MG63 (cell line): Measurements from ENCODE around the gene FILIP1. TPM values are rescaled to one million over a fixed set of nuclear protein-coding genes. Genes with fewer than 3 reads are reported as not detected.

ENCODE experiments used
- DNase-seq: peaks from one replicate; pipeline ENCODE4 v3.0.0-alpha.2; 2020
- H3K27me3 ChIP-seq: fragments of 250-450 bp; sonication (Bioruptor Pico); 2 replicates; pipeline ENCODE4 v1.5.1; 2020; ENCODE audit warnings: mild to moderate bottlenecking, moderate library complexity
- H3K36me3 ChIP-seq: fragments of 250-450 bp; sonication (Bioruptor Pico); 2 replicates; pipeline ENCODE4 v1.5.1; 2020; ENCODE audit warnings: mild to moderate bottlenecking, moderate library complexity
- H3K4me3 ChIP-seq: fragments of 250-450 bp; sonication (Bioruptor Pico); 2 replicates; pipeline ENCODE4 v1.5.1; 2020; ENCODE audit warnings: mild to moderate bottlenecking, moderate library complexity
- H3K9me3 ChIP-seq: fragments of 250-450 bp; sonication (Bioruptor Pico); 2 replicates; pipeline ENCODE4 v1.5.1; 2020; ENCODE audit warnings: mild to moderate bottlenecking, moderate library complexity
- total RNA-seq: library from RNA; depleted of rRNA; stranded (reverse); fragments of >200 nt; shearing (Covaris generic); gene quantifications from 2 replicates; pipeline ENCODE4 v1.2.3, GENCODE V29; 2014; ENCODE audit warnings: low replicate concordance; rRNA removed

FILIP1 gene
- total RNA-seq, 1 experiment from 2014 or later = 0.03 TPM

DNA sequence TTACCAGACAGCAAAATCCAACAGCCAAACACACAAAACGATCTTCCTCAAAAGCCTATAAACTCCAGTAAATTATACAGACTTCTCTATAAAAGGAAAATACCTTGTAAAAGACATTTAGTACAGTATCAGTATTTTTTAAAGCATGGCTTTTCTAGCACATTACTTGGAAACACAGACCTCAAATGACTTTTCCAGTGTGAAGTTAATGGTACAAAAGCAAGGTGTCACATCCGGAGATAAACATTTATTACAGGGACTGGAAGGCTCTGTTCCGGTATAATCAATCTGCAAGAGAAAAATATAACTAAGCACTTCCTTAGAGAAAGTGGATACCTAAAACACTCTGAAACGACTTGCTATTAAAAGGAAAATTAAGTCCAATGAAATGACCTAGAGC is 226.1 kb downstream of the FILIP1 start:
- Histone ChIP-seq H3K9me3 (no peaks in the 10 kb centered on the region), H3K27me3 (no peaks in the 10 kb centered on the region), H3K4me3 (no peak overlapping the region), H3K36me3 (peaks cover 9% of the 10 kb centered on the region)
- DNase-seq = no peak

DNA sequence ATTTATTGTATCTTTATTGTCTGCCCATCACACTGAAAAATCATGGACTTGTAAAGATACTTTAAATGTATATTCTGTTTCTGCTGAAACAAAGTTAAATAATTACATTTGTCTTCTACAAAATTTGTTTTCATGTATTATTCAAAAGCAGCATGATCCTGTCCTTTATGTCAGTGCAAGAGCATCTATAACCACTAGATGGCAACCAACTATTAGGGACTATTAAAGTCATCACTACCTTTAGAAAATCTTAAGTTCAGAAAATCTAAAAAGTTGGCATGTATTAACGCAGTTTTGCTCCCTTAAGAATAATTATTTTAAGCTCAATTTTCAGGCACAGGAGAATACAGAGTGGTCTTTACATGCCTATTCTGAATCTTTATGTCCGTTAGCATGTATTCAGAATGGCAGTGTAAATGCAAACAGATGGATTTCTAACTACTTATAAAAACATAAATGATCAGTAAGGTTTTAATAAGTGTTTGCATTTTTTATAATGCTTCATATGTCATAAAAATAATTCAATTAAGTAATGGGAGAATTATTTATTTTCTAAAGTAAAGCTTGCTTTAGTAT is 226.8 kb downstream of the FILIP1 start:
- Histone ChIP-seq H3K36me3 (peaks cover 6% of the 10 kb centered on the region), H3K27me3 (no peaks in the 10 kb centered on the region), H3K4me3 (no peak overlapping the region), H3K9me3 (no peaks in the 10 kb centered on the region)
- DNase-seq = no peak

GRCh38 chr6:75263401-75263750 is 230.2 kb downstream of the FILIP1 start:
- Histone ChIP-seq H3K9me3 (no peaks in the 10 kb centered on the region), H3K4me3 (no peak overlapping the region), H3K36me3 (peaks cover 18% of the 10 kb centered on the region), H3K27me3 (no peaks in the 10 kb centered on the region)
- no peak for DNase-seq

DNA sequence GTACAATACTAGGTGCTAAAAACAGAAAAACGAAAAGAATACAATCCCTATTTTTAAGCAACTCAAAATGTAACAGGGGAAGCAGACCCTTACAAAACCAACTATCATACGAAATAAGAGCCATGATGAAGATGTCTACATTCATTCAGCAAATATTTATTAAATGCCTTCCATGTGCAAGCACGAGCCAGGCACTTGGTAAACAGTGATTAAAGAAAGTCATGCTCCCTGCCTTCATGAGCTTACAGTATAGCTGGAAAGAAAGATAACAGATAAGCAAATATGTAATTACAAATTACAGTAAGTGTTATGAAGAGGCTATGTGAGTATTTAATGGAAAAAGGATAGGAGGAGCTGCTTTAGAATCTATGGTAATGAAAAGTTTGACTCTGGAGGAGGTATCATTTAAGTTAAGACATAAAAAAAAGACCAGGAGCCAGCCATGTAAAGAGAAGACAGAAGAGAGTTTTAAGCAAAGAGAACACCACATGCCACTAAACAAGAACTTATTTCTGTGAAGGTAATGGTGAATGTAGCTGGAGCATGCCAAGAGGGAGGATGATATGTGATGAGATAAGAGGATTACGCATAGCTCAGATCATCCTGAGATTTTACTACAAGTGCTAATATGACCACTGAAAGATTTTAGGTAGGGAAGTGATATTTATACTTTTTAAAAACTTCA is 230.7 kb downstream of the FILIP1 start:
- Histone ChIP-seq H3K4me3 (no peak overlapping the region), H3K9me3 (no peaks in the 10 kb centered on the region), H3K36me3 (peaks cover 19% of the 10 kb centered on the region), H3K27me3 (no peaks in the 10 kb centered on the region)
- no peak for DNase-seq

- H3K27me3 ChIP-seq = no peaks in the 10 kb centered on the region
- H3K36me3 ChIP-seq = peaks cover 23% of the 10 kb centered on the region
- no peaks in the 10 kb centered on the region for H3K9me3 ChIP-seq
- H3K4me3 ChIP-seq = no peak overlapping the region
- DNase-seq = no peak
Observed at GRCh38 chr6:75261299-75261698, 232.3 kb downstream of the FILIP1 start.

DNA sequence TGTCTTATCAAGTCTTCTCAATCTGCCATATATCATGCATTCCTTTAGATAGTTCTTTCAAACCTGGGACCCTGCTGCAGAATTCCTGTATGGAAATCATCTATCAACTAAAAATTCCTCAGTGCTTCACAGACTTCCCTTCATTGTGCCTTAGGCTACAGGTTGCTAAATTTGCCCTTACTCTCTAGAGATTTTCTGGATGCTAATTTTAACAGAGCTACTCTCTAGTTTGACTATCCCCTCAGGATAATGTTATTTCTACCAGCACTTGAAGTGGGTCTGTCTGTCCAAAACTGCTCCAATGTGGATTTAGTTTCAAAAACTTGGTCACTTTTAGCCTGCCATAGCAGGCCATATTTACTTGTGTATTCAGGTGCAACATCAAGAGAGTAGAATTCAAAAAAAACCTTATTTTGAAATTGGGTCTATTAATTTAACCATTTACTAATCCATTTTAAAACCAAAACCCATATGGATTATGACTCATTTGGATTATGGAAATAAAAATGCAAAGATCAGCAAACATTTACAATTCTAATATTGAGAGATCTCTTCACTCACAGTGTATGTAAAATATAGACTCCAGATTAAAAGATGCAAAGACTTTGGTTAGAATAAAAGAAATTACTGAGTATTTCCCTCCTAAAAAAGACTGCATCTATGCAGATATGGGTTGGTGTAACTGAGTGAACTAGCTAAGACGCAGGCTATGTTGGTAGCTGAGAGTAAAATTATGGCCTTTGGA is 236.1 kb downstream of the FILIP1 start:
- no peaks in the 10 kb centered on the region for H3K9me3 ChIP-seq
- H3K4me3 ChIP-seq = no peak overlapping the region
- H3K36me3 ChIP-seq = peaks cover 30% of the 10 kb centered on the region
- no peaks in the 10 kb centered on the region for H3K27me3 ChIP-seq
- DNase-seq = no peak

DNA sequence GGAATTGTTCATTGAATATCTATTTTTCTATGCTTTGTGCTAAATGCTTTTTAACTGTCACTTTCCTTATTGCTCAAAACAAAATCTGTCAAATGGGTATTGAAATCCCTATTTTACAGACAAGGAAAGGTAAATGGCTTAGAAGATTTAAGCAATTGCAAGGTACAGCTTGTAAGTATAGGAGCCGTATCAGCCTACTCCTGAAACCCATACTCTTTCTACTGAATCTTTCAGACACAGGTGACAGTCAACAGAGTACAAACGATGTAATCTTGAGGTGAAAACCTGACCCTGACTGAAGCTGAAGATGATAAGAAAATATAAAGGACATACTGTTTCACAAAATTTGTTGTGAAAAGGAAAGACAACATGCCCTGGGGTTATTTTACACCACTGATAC is 243.0 kb downstream of the FILIP1 start:
- H3K27me3 ChIP-seq = no peaks in the 10 kb centered on the region
- no peak overlapping the region for H3K4me3 ChIP-seq
- H3K36me3 ChIP-seq = peaks cover 10% of the 10 kb centered on the region
- no peak for DNase-seq
- no peaks in the 10 kb centered on the region for H3K9me3 ChIP-seq

- no peak for DNase-seq
- Histone ChIP-seq H3K27me3 (no peaks in the 10 kb centered on the region), H3K4me3 (no peak overlapping the region), H3K9me3 (no peaks in the 10 kb centered on the region), H3K36me3 (peaks cover 5% of the 10 kb centered on the region; the same call in 1 of the 2 replicates)
Observed at GRCh38 chr6:75249837-75250236, 243.8 kb downstream of the FILIP1 start.

DNA sequence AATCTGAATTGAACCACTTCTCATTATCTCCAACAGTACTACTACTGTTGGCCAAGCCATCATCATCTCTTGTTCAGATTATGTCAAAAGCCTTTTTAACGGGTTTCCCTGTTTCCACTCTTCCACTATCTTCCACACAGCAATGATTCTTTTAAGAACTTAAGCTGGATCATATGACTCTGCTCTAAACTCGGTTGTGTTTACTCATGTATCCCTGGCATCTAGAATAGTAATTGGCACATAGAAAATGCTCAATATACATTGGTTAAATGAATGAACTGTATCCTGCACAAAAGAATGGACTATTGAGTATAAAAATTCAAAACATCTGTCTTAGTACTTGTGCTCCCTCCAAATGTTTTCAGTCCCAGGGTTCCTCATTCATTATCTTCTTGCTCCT is 247.2 kb downstream of the FILIP1 start:
- H3K27me3 ChIP-seq = no peaks in the 10 kb centered on the region
- H3K9me3 ChIP-seq = no peaks in the 10 kb centered on the region
- no peaks in the 10 kb centered on the region for H3K36me3 ChIP-seq
- DNase-seq = no peak
- no peak overlapping the region for H3K4me3 ChIP-seq

GRCh38 chr6:75244063-75244584 is 249.5 kb downstream of the FILIP1 start:
- no peaks in the 10 kb centered on the region for H3K9me3 ChIP-seq
- DNase-seq = no peak
- H3K4me3 ChIP-seq = peak overlapping the region; percentile 84
- H3K36me3 ChIP-seq = peaks cover 19% of the 10 kb centered on the region
- no peaks in the 10 kb centered on the region for H3K27me3 ChIP-seq

DNA sequence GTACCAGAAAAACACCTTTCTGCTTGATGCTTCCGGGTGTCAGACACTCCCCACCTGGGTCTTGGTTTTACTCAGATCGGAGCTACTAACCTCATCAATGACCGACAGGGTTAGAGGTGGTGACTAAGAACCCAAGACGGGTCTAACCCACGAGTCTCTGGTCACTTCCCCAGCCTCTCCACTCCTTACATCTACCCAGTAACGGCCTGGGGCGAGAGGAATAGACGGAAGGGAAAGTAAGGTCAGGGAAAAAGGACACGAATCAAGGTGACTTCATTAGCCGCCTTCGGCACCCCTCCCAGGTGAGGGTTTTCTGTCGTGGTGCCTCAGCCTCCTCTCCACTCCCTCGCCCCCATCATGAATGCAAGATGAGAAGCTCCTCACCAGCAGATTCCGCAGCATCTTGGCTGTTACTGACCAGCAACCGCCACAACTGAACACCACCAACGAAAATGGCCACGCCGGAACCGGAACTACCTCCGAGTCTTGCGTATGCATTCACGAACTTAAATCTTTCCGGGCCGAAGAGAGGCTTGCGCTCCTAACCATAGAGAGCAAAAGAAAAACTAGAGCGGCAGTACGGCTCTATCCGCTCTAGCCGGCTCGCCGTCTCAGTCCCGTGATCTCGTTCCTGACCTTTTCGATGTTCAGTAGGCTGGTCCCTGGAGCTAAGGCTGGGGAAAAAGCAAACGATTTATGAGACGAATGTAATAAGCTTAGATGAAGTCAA is 250.1 kb downstream of the FILIP1 start, which contains the start of gene COX7A2:
TSS of gene COX7A2 (minus strand) at position 469 of the 730 bp plus-strand sequence. CDS start at position 402, 67 bp downstream.
- peak within 1 kb of the TSS; percentile 84 for H3K4me3 ChIP-seq
- peak; percentile 92 for DNase-seq
- no peaks in the 10 kb centered on the region for H3K27me3 ChIP-seq
- H3K9me3 ChIP-seq = no peaks in the 10 kb centered on the region
- peaks cover 22% of the 10 kb centered on the region for H3K36me3 ChIP-seq

Other genes starting within 250 kb of the FILIP1 start
- 187 and 302 TPM in 2 replicates for gene COX7A2, start 250.0 kb downstream of the FILIP1 start, total RNA-seq
- gene TMEM30A, start 209.0 kb downstream of the FILIP1 start, total RNA-seq = 73.1 and 113 TPM in 2 replicates
- 40.6 and 69.9 TPM in 2 replicates for gene SENP6, start 108.1 kb upstream of the FILIP1 start, total RNA-seq